GM12873 (cell line): ENCODE results near the gene CACNA1D.

Experiments used
- TF ChIP-seq, protein P1 (sequence below): IDR thresholded peaks from 2 replicates; pipeline ENCODE4 v1.5.1; 2012; ENCODE audit warnings: low read depth, mild to moderate bottlenecking, moderate library complexity, low read length, control low read depth; ENCODE audit not compliant: insufficient read depth; ENCODE audit errors: missing control alignments

Gene CACNA1D

DNA sequence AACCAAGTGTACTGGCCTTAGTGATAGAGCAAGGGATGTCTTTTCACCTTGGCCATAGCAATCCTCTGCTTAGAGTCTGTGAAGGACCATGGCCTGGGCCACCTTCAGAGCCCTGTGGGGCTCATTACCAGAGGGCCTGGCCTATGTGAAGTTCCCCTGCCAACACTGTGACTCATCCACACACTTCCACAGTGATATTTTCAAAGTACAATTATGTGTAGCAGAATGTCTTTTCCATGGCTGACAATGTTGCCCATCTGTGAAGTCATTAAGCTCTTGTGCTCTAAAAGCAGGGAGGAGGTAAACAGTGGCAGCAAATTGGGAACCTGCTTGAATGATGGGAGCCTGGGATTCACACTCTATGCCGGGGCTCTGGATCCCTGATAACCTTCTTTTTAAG, 12.2 kb upstream of the CACNA1D start:
- TF ChIP-seq, protein P1, sequence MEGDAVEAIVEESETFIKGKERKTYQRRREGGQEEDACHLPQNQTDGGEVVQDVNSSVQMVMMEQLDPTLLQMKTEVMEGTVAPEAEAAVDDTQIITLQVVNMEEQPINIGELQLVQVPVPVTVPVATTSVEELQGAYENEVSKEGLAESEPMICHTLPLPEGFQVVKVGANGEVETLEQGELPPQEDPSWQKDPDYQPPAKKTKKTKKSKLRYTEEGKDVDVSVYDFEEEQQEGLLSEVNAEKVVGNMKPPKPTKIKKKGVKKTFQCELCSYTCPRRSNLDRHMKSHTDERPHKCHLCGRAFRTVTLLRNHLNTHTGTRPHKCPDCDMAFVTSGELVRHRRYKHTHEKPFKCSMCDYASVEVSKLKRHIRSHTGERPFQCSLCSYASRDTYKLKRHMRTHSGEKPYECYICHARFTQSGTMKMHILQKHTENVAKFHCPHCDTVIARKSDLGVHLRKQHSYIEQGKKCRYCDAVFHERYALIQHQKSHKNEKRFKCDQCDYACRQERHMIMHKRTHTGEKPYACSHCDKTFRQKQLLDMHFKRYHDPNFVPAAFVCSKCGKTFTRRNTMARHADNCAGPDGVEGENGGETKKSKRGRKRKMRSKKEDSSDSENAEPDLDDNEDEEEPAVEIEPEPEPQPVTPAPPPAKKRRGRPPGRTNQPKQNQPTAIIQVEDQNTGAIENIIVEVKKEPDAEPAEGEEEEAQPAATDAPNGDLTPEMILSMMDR = no peak

DNA sequence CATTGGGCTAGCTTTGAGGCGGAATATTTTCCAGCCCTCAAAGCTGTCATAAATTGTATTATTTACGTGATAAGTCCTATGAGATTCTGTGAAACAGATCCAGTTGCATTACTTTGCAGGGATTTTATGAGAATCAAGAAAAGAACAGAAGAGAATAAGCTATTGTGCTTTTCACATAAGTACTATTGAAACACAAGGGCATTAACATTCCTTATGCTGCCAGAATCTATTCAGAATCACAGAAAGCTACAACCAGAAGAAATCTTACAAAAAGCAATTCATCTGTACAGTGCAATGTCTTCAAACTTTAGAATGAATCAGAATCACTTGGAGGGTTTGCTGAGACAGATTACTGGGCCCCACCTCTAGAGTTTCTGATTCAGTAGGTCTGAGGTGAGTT, 10.6 kb upstream of the CACNA1D start:
- TF ChIP-seq, protein P1 = no peak

DNA sequence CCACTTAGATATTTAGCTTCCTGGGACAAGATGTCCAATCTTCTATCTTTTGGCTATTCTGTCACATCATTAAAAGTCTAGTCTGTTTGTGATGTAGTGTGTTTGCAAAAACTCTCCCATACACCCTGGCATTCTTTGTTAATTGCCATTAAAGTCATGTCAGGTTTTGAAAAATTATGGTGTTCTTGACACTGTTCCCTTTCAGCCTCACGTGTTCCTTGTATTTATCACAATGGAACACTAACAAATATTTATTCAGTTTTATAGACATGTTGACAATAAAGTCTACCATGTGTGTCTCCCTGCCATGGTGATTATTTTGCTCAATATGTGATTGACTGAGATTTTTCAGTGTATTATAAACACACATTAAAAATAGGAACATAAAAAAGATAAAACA, 9.4 kb upstream of the CACNA1D start:
- TF ChIP-seq, protein P1 = no peak

DNA sequence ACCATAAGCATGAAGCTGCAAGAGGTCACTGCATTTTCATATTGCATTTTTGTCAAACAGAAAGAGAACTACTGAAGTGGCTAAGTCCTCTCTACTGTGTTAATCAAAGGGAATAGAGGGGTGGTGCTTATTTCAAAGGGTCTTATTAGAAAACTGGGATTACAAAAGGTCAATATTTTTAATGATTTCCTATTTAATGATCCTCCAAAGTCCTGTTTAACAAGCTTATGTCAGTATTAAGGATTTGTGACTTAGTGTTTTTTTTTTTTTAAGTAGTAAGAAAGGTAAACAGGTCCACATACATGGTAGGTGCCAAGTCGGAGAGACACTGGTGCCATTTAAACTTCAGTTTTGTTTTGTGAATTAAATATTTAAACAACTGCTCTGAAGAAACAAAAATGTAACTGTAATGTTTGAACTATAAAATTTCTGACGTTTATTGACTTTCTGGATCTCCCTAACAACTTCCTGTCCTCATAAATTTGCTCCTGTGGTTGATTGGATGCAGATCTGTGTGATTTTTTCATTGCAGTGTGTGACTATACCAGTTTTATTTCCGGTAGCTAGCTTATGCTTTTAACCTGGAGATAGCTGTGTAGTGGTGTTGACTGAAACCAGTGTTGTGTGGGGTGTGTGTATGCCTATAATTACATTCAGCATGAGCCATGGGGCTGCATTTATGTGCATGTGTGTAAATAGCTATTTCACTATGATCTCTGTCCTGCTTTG, 8.6 kb upstream of the CACNA1D start:
- TF ChIP-seq, protein P1 = no peak

DNA sequence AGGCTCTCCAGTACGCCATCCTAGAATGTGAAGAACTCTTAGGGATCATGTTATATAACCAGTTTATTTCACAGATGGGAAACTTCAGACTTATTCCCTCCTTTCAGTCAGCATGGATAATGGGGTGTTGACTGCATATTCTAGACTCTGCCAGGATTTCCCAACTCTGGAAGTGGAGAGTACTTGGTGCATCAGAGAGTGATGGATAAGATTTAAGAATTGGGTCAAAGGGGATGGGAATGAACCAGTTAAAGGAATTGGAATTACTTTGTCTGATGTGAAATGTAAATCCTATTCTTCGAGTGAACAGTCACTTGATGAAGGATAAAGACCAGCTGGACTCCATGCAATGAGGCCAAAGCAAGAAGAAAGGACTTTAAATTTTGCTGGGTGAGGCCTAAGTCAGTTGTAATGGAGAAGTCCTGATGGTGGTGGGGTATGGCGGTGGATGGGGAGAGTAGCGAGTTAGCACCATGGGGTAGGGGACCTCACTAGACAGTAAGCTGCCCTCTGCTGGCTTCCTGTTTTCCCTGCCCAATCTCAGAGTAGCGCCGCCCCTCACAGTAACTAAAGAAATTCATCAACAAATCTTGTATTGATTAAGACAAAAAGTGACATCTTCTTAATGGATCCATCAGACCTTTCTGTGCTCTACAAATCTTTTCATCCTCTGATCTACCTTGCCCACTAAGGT, 7.3 kb upstream of the CACNA1D start:
- TF ChIP-seq, protein P1 = no peak

DNA sequence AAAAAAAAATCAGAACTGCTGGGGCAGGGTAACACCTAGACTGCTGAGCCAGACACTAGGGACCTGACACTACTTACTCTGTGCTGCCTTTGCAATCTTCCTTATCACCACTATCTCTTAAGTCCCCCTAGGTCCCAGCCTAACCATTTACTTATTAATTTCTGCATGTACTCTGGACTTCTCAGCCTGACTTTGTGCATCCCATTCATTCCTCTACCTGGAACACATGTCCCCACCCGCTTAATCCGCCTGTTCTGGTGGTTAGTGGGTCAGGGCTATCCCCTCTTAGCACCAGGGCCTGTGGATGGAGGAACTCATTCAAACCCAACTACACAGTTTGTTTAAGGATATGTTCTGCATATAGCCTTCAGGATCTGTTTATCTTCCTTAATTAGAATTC, 5.0 kb upstream of the CACNA1D start:
- TF ChIP-seq, protein P1 = no peak

DNA sequence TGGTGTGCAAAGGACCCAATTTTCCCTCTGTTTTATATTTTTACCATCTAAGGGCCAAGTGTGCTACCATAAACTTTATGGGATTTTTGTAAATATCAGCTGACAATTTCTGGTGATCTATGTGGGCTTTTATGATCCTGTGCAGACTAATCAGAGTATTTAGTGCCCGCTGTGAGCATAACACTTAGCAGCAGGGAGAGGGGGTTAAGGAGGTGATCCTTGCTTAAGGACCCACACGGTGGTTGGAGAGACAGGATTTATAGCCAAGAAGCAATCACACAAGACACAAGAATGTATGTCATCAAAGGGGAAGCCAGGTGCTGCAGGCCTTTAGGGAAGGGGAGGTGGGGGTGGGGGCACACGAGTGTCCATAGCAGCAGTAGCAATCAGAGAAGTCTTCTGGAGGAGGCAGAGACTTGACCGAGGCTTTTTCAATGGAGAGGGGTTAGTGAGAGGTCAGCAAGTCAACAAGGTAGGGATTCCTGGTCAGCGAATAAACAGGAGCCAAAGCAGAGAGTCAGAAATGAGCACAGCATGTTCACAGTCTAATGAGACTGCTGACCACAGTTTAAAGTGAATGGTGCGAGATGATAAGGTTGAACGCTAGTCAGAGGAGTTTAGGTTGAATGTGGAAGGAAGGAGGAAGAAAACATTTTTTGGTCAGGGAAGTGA, 4.5 kb upstream of the CACNA1D start:
- TF ChIP-seq, protein P1 = no peak
